Mucosa of rectum (tissue), 2 donors: ENCODE data around the gene PITPNM1.
"Not testable (repeated sequence)": the region's sequence is repeated elsewhere in the genome, so short reads cannot be mapped to it uniquely, and the experiment has no call there.

Experiments used
- H3K27ac ChIP-seq, 2 donors: one replicate each; pipeline ENCODE4 v1.7.0; 2013; ENCODE audit warnings: inconsistent platforms in 2 of 2, low read depth in 2 of 2, low read length in 2 of 2
- H3K27me3 ChIP-seq, 2 donors: one replicate each; pipeline ENCODE4 v1.7.0; 2013; ENCODE audit warnings: low read length in 2 of 2; ENCODE audit not compliant: control insufficient read depth in 2 of 2, insufficient read depth in 2 of 2
- H3K36me3 ChIP-seq, 2 donors: one replicate each; pipeline ENCODE4 v1.7.0; 2013; ENCODE audit warnings: low read length in 2 of 2; ENCODE audit not compliant: control insufficient read depth in 2 of 2, insufficient read depth in 2 of 2
- H3K4me1 ChIP-seq, 2 donors: one replicate each; pipeline ENCODE4 v1.7.0; 2013; ENCODE audit warnings: low read length in 2 of 2, mild to moderate bottlenecking in 1 of 2; ENCODE audit not compliant: control insufficient read depth in 2 of 2, insufficient read depth in 2 of 2
- H3K4me3 ChIP-seq, 2 donors: one replicate each; pipeline ENCODE4 v1.7.0; 2013; ENCODE audit warnings: low read length in 2 of 2
- H3K9ac ChIP-seq, 2 donors: one replicate each; pipeline ENCODE4 v1.7.0; 2013; ENCODE audit warnings: low read length in 2 of 2, low read depth in 1 of 2, mild to moderate bottlenecking in 1 of 2
- H3K9me3 ChIP-seq, 2 donors: one replicate each; pipeline ENCODE4 v1.7.0; 2013; ENCODE audit warnings: low read length in 2 of 2; ENCODE audit not compliant: control insufficient read depth in 2 of 2
- donor health status: healthy.
- donor health status: Normal muscosa, but diverticular disease.

Gene PITPNM1

GRCh38 chr11:67489203-67489884 lies 15.8 kb downstream of the PITPNM1 start:
- H3K4me3 ChIP-seq, result no peak overlapping the region
- H3K9ac ChIP-seq, result no peak overlapping the region
- no peaks in the 10 kb centered on the region for H3K9me3 ChIP-seq
- peaks cover 24 to 51% of the 10 kb centered on the region in 2 donors for H3K36me3 ChIP-seq
- H3K27ac ChIP-seq, result peak overlapping the region; percentile 55 to 68
- peaks cover 17 to 20% of the 10 kb centered on the region in 2 donors for H3K4me1 ChIP-seq
- no peaks in the 10 kb centered on the region for H3K27me3 ChIP-seq

DNA sequence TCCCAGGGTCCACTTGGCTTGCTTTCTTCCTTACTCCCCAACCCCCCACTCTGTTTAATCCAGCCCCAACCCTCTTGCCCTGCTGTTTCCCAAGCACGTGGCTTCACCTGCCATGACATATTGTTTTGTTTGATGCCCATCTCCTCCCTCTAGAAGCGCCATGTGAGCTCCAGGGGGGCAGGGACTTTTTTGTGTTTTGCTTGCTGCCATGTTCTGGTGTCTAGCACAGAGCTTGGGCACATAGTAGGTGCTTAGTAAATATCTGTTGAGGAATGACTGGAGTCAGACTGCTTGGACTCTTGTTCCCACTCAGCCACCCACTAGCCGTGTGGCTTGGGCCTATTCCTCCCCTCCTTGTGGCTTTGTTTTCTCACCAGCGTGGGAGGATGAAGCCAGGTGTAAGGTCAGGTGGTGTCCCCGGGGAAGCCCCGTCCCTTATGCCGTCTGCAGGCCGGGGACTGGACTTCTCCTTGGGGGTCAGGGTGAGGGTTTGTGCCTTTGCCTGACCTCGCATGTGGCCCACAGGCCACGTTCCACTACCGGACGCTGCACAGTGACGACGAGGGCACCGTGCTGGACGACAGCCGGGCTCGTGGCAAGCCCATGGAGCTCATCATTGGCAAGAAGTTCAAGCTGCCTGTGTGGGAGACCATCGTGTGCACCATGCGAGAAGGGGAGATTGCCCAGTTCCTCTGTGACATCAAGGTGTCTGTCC lies 18.5 kb downstream of the PITPNM1 start:
- Histone ChIP-seq H3K27me3 (no peaks in the 10 kb centered on the region), H3K27ac (peak overlapping the region in 1 of 2 donors; percentile 48), H3K36me3 (peaks cover 9 to 37% of the 10 kb centered on the region in 2 donors), H3K4me3 (no peak overlapping the region), H3K9me3 (no peaks in the 10 kb centered on the region), H3K4me1 (peaks cover 27 to 34% of the 10 kb centered on the region in 2 donors), H3K9ac (no peak overlapping the region)

DNA sequence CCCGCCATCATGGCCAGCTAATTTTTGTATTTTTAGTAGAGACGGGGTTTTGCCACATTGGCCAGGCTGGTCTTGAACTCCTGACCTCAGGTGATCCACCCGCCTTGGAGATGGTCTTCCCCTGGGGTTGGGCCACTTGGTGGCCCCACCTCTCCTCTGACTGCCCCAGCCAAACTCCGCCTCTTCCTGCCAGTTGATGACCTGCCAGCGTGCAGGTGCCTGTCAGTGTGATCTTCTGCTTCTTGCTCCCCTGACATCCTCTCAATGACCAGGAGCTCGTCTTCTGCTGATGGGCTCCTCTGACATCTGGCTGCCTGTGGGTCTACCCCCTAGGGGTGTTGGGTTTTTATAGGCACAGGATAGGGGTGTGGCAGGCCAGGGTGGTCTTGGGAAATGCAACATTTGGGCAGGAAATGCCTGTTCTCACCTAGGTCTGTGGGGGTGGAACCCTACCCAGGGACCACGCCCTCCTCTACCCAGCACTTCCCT lies 19.2 kb downstream of the PITPNM1 start:
- peak overlapping the region in 1 of 2 donors; percentile 48 for H3K27ac ChIP-seq
- not testable (repeated sequence) for H3K27me3 ChIP-seq, H3K9ac ChIP-seq, H3K9me3 ChIP-seq, H3K4me3 ChIP-seq
- peaks cover 27 to 34% of the 10 kb centered on the region in 2 donors for H3K4me1 ChIP-seq
- peaks cover 2 to 31% of the 10 kb centered on the region in 2 donors for H3K36me3 ChIP-seq

GRCh38 chr11:67484847-67485311 lies 20.3 kb downstream of the PITPNM1 start:
- H3K4me3 ChIP-seq, result peak overlapping the region; percentile 6 to 59

DNA sequence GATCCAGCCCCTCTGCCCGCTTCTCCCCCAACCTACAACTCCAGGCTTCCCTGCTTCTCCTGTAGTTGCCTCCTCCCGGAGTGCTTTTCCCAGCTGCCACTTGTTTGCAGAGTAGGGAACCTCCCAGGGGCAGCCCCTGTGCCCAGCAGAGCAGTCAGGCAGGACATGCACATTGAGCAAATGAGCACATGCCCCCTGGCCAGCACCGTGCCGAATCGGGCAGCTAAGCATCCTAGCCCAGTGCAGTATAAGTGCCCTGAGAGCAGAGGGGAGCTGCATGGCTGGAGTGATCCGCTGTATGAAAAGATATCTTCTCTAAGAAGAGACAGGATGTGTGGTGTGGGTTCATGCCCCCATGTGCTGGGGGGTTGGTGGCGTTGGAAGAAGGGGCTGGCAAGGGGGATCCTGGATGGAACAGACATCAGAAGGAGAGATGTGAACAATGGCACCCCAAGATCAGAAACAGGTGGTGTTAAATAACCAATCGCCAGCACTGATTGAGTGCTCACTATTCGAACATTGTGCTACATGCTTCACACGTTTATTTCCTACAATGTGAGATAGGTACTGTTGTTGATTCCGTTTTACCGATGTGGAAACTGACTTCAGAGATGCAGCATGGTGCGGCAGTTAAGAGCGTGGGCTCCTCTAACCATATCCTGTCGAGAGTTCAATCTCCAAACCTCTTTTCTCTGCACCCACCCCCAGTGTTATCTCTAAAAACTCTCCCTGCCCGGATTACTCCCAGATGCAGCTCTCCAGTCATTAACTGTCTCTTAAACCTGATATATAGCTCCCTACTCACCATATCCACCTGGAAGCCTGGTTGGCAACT lies 21.1 kb downstream of the PITPNM1 start:
- Histone ChIP-seq H3K9me3 (no peaks in the 10 kb centered on the region), H3K36me3 (peaks cover 2 to 19% of the 10 kb centered on the region in 2 donors), H3K4me1 (peaks cover 23 to 25% of the 10 kb centered on the region in 2 donors), H3K9ac (peak overlapping the region; percentile 16 to 80), H3K27me3 (no peaks in the 10 kb centered on the region), H3K27ac (peak overlapping the region; percentile 26 to 86), H3K4me3 (peak overlapping the region; percentile 13 to 91)

More at GRCh38 chr11:67484847-67485311, 20.3 kb downstream of the PITPNM1 start:
- Histone ChIP-seq H3K27ac (peak overlapping the region; percentile 18 to 86), H3K9ac (peak overlapping the region; percentile 16 to 20), H3K27me3 (no peaks in the 10 kb centered on the region), H3K36me3 (peaks cover 2 to 20% of the 10 kb centered on the region in 2 donors), H3K4me1 (peaks cover 26 to 32% of the 10 kb centered on the region in 2 donors), H3K9me3 (no peaks in the 10 kb centered on the region)

DNA sequence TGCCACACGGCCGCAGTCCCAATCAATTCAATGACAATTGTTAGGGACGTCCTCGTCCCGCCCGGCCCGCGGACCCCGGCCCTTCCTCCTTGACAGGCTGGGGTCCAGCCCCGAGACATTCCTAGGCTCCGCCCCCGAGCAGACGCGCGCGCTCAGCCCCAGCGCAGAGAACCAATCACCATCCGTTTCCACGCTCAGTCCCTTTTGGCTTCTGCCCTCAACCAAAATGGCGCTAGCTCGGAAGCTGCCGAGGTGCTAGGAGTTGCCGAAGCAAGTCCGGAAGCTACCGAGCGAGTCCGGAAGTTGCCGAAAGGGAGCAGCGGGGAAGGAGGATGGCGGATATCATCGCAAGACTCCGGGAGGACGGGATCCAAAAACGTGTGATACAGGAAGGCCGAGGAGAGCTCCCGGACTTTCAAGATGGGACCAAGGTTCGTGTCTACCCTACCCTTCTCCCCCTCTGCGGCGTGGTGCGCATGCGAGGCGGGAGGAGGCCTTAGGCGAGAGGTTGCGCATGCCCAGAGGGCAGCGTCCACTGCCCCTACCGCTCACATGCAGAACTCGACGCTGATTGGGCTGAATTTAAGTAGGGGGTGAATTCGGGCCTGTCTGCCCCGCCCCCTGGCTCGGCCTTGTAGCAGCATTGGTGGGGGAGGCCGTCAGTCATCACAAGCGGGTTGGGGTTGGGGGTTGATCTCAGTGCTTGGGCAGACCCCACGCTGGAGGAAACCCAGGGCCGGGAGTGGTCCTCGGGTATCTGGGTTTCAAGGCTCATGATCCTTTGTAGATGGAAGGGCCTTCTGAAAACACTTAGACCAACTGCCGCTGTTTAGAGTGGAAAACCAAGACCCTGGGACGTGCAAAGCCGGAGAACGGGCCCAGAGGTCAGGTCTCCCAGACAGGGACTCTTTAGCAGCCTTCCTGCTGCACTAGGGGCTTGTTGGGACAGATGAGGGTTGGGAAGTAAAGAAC lies 22.1 kb downstream of the PITPNM1 start, which contains the start of gene AIP:
Gene AIP, plus strand, starts transcription at position 200 of the 972 bp plus-strand sequence. Its CDS starts 133 bp downstream, at position 333.
- Histone ChIP-seq H3K27me3 (no peaks in the 10 kb centered on the region), H3K36me3 (peaks cover 2 to 16% of the 10 kb centered on the region in 2 donors), H3K4me1 (peaks cover 23 to 25% of the 10 kb centered on the region in 2 donors), H3K27ac (peak within 1 kb of the TSS; percentile 86 to 90), H3K9me3 (no peaks in the 10 kb centered on the region), H3K9ac (peak within 1 kb of the TSS; percentile 81 to 85), H3K4me3 (peak within 1 kb of the TSS; percentile 91 to 96)

DNA sequence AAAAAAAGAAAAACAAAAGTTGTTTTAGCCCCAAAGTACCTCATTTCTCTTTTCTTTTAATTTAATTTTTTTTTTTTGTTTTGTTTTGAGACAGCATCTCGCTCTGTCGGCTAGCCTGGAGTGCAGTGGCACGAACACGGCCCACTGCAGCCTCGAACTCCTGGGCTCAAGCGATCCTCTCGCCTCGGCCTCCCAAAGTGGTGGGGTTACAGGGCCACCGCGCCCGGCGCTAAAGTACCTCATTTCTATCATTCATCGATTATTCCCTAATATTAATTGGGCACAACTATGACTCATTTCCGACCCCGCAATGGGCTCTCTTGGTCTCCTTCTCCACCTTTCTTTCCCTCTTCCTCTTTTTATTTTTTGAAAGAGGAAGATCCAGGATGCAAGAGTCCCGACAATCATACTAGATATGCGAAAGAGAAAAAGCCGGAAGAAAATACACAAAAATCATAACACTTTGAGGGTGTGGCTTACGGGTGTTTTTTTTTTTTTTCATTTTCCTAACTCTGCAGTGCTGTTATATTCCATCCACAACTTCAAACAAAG lies 22.8 kb downstream of the PITPNM1 start:
- H3K36me3 ChIP-seq, result peaks cover 2 to 8% of the 10 kb centered on the region in 2 donors
- peaks cover 23 to 25% of the 10 kb centered on the region in 2 donors for H3K4me1 ChIP-seq
- peak overlapping the region; percentile 86 to 90 for H3K27ac ChIP-seq
- no peaks in the 10 kb centered on the region for H3K27me3 ChIP-seq
- H3K9ac ChIP-seq, result peak overlapping the region; percentile 81 to 85
- peak overlapping the region; percentile 91 to 96 for H3K4me3 ChIP-seq
- no peaks in the 10 kb centered on the region for H3K9me3 ChIP-seq

GRCh38 chr11:67477344-67478050 lies 27.7 kb downstream of the PITPNM1 start:
- H3K27me3 ChIP-seq, H3K9ac ChIP-seq, H3K4me3 ChIP-seq, H3K36me3 ChIP-seq, H3K4me1 ChIP-seq, H3K9me3 ChIP-seq, H3K27ac ChIP-seq: not testable (repeated sequence)
